GM12864 (cell line): ENCODE data around the gene SORBS1.

ENCODE experiments used
- DNase-seq: peaks from one replicate; pipeline ENCODE4 v3.0.0-alpha.2; 2011; ENCODE audit warnings: low read depth
- H3K4me3 ChIP-seq: 2 replicates; pipeline ENCODE4 v1.5.1; 2011; ENCODE audit warnings: mild to moderate bottlenecking, low read depth, low read length, control low read depth
- CTCF ChIP-seq: IDR thresholded peaks from 2 replicates; pipeline ENCODE4 v1.5.1; 2011; ENCODE audit warnings: low read depth, mild to moderate bottlenecking, moderate library complexity, low read length, control low read depth, inconsistent platforms; ENCODE audit errors: missing control alignments

The SORBS1 gene

GRCh38 chr10:95531058-95531809 is 29.9 kb downstream of the SORBS1 start:
- no peak overlapping the region for H3K4me3 ChIP-seq
- no peak for DNase-seq
- TF ChIP-seq CTCF, result no peak

DNA sequence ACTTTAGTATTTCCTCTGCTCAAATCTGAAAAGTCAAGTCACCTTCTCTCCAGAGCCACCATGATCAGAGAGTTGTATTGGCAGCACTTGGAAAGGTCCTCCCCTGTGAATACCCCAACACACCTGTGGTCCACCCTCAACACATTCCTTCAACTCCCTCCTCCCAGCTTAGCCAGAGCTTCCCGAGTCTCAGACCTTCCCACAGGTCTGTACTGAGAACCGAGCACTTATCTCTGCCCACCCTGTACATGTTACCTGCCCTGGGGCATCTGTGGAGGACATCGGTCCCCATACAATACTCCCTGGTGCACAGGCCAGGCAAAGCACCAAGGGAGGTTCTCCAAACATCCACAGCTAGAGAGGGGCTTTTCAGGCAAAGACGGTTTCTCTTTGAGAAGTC is 30.6 kb downstream of the SORBS1 start:
- DNase-seq, result no peak
- H3K4me3 ChIP-seq, result no peak overlapping the region
- no peak for TF ChIP-seq CTCF

GRCh38 chr10:95530029-95530428 is 31.1 kb downstream of the SORBS1 start:
- no peak for DNase-seq
- H3K4me3 ChIP-seq, result no peak overlapping the region
- TF ChIP-seq CTCF, result no peak

GRCh38 chr10:95526044-95526443 is 35.1 kb downstream of the SORBS1 start:
- DNase-seq, result no peak
- TF ChIP-seq CTCF, result no peak
- no peak overlapping the region for H3K4me3 ChIP-seq

DNA sequence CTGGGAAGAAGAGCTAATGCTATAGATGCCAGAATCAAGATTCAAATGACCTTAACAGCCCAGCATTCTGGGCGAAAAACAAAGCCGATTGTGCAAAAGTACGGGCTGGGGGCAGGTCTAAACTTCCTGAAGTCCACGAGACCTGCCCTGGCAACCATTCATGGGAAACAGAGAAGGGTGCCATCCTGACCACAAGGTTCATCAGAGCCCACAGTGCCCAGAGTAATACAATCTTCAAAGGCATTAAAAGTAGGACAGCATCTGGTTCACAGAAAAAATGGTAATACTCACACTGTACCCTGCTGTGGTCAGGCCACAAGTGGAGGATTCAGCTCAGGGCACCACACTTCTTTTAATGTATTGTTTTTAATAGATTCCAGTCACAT is 36.1 kb downstream of the SORBS1 start:
- H3K4me3 ChIP-seq, result no peak overlapping the region
- no peak for DNase-seq

GRCh38 chr10:95524358-95525032 is 36.7 kb downstream of the SORBS1 start:
- TF ChIP-seq CTCF, result no peak
- no peak for DNase-seq
- no peak overlapping the region for H3K4me3 ChIP-seq

More for the DNA sequence above, 36.1 kb downstream of the SORBS1 start:
- no peak for TF ChIP-seq CTCF

DNA sequence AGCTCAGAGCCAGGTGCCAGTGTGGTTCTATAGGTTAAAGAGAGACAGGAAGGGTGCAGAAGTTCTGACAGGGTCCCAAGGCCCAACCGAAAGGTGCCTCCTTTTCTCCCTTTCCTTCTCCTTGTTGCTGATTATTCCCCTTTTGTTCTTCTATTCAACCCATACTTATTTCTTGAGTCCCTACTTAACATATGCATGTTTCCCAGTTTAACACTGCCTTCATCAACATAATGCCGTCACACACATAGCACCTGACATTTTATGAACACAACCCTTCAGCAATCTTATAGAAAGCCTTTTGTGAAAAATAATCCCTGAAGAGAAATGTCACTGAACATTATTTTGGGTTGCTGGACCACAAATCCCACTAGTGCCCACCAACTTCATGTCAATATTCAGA is 39.1 kb downstream of the SORBS1 start:
- DNase-seq, result no peak
- no peak overlapping the region for H3K4me3 ChIP-seq
- TF ChIP-seq CTCF, result no peak
